Progenitor cell of endocrine pancreas (in vitro differentiated cells): ENCODE measurements around the gene GJA9. TPM values are rescaled to one million over a fixed set of nuclear protein-coding genes. Genes with fewer than 3 reads are reported as not detected.

Source experiments
- DNase-seq: peaks from one replicate; pipeline ENCODE4 v3.0.0; 2021; ENCODE audit warnings: low spot score; ENCODE audit not compliant: unreplicated experiment
- H3K27ac Mint-ChIP-seq: 2 replicates; pipeline ENCODE4 v1.8.0; 2021; ENCODE audit warnings: mild to moderate bottlenecking, moderate library complexity, mixed read lengths
- H3K27me3 Mint-ChIP-seq: 2 replicates; pipeline ENCODE4 v1.8.0; 2021; ENCODE audit warnings: mixed read lengths
- H3K36me3 Mint-ChIP-seq: 2 replicates; pipeline ENCODE4 v1.8.0; 2022; ENCODE audit warnings: mixed read lengths; ENCODE audit not compliant: insufficient read depth
- H3K4me1 Mint-ChIP-seq: 2 replicates; pipeline ENCODE4 v1.8.0; 2021; ENCODE audit warnings: low read depth, mixed read lengths
- H3K4me3 Mint-ChIP-seq: 2 replicates; pipeline ENCODE4 v1.8.0; 2021; ENCODE audit warnings: low read depth, mild to moderate bottlenecking, moderate library complexity, mixed read lengths
- H3K9me3 Mint-ChIP-seq: 2 replicates; pipeline ENCODE4 v1.8.0; 2021; ENCODE audit warnings: low read depth, mixed read lengths
- CTCF ChIP-seq: fragments of 200-600 bp; sonication (generic); IDR thresholded peaks from one replicate; pipeline ENCODE4 v1.5.0; 2021; ENCODE audit warnings: antibody characterized with exemption, mild to moderate bottlenecking; ENCODE audit not compliant: unreplicated experiment
- total RNA-seq: library from RNA; stranded (reverse); gene quantifications from 2 replicates; pipeline ENCODE4 v1.2.1, GENCODE V29; 2021

GJA9 gene
- total RNA-seq, 1 donor from 2014 or later: not detected

DNA sequence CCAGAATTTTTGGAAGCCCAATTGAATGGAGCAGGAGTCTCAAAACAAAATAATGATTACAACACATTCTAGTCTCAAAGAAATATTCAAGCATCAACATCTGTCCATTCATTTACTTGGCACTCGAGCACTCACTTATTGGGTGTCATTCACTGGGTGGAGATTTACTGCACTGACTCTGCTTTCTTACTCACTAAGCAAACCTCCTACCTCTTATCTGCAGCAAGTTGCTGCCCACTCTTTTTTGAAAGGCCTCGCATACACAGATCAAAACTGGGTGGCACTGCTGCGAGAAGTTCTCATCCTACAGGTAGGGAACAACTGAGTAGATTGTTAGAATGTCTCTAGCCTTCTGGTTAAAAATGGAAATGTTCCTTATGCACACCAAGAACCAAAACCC is 42.2 kb upstream of the GJA9 start:
- Mint-ChIP-seq H3K4me3 (no peak overlapping the region), H3K27ac (no peak overlapping the region), H3K36me3 (no peaks in the 10 kb centered on the region), H3K27me3 (peaks cover 3% of the 10 kb centered on the region), H3K9me3 (no peaks in the 10 kb centered on the region), H3K4me1 (no peaks in the 10 kb centered on the region)
- TF ChIP-seq CTCF: no peak
- DNase-seq: no peak

DNA sequence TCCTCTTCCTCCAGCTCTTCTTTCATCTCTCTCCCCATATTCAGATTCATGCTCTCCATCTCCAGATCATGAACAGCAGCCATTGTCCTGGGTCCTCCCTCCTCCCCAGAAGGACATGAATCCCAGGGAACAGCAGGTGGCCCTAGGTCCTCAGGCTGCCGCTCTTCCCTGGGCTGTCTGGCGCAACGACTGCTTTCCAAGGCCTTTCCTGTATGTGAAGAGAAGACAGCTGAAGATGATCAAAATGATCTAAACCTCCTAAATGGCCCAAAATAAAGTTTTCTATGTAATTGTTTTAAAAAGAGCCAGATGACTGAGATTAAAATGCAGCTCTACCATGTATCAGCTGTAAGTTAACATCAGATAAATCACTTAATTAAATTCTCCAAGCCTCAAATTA is 37.7 kb upstream of the GJA9 start:
- no peak for TF ChIP-seq CTCF
- no peaks in the 10 kb centered on the region for H3K4me1 Mint-ChIP-seq
- H3K27me3 Mint-ChIP-seq: peaks cover 3% of the 10 kb centered on the region
- no peaks in the 10 kb centered on the region for H3K9me3 Mint-ChIP-seq
- H3K27ac Mint-ChIP-seq: no peak overlapping the region
- no peak for DNase-seq
- H3K36me3 Mint-ChIP-seq: peaks cover 1% of the 10 kb centered on the region
- no peak overlapping the region for H3K4me3 Mint-ChIP-seq

GRCh38 chr1:38918568-38918967 is 37.2 kb upstream of the GJA9 start:
- Mint-ChIP-seq H3K27ac (no peak overlapping the region), H3K36me3 (peaks cover 1% of the 10 kb centered on the region), H3K4me3 (no peak overlapping the region), H3K9me3 (no peaks in the 10 kb centered on the region), H3K27me3 (peaks cover 3% of the 10 kb centered on the region), H3K4me1 (no peaks in the 10 kb centered on the region)
- no peak for DNase-seq
- no peak for TF ChIP-seq CTCF

GRCh38 chr1:38917772-38918171 is 36.4 kb upstream of the GJA9 start:
- no peaks in the 10 kb centered on the region for H3K4me1 Mint-ChIP-seq
- peaks cover 3% of the 10 kb centered on the region for H3K27me3 Mint-ChIP-seq
- H3K9me3 Mint-ChIP-seq: no peaks in the 10 kb centered on the region
- no peak overlapping the region for H3K27ac Mint-ChIP-seq
- no peak for TF ChIP-seq CTCF
- DNase-seq: no peak
- peaks cover 1% of the 10 kb centered on the region for H3K36me3 Mint-ChIP-seq
- no peak overlapping the region for H3K4me3 Mint-ChIP-seq

- Mint-ChIP-seq H3K27me3 (peaks cover 3% of the 10 kb centered on the region), H3K4me1 (no peaks in the 10 kb centered on the region), H3K27ac (no peak overlapping the region), H3K9me3 (no peaks in the 10 kb centered on the region), H3K36me3 (peaks cover 1% of the 10 kb centered on the region), H3K4me3 (no peak overlapping the region)
- DNase-seq: no peak
- TF ChIP-seq CTCF: no peak
Observed at GRCh38 chr1:38917337-38917736, 36.0 kb upstream of the GJA9 start.
